Daoy (cell line): ENCODE results near the gene POTEI. TPM values are rescaled to one million over a fixed set of nuclear protein-coding genes. Genes with fewer than 3 reads are reported as not detected.
"Not testable (repeated sequence)": the region's sequence is repeated elsewhere in the genome, so short reads cannot be mapped to it uniquely, and the experiment has no call there.

Experiments
- DNase-seq: peaks from one replicate; pipeline ENCODE4 v3.0.0-alpha.2; 2015; ENCODE audit warnings: low read depth
- total RNA-seq: library from RNA; depleted of rRNA; stranded (reverse); fragments of >200 nt; shearing (Covaris generic); gene quantifications from 2 replicates; pipeline ENCODE4 v1.2.3, GENCODE V29; 2014; rRNA removed

Gene POTEI
- total RNA-seq = 0.06 and 0.40 TPM in 2 replicates

DNA sequence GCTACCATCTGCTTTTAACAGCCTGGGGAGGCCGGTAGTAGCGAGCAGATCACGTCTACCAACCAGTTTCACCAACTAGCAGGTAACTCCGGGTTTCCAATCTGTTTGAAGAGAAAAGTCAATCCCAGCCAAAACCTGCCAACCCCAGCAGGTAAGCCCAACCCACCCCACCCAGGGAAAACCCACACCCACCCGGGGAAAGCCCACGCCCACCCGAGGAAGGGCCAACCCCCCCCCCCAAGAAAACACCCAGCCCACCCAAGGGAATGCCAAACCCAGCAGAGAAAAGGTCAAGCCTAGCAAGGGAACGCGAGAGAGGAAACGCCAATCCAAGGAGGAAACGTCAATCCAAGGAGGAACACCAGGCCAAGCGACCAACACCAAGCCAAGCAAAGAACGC lies at the start of gene POTEI:
TSS of gene POTEI (minus strand) at position 101 of the 400 bp plus-strand sequence. CDS start at position 8, 93 bp downstream.
- not testable (repeated sequence) for DNase-seq

DNA sequence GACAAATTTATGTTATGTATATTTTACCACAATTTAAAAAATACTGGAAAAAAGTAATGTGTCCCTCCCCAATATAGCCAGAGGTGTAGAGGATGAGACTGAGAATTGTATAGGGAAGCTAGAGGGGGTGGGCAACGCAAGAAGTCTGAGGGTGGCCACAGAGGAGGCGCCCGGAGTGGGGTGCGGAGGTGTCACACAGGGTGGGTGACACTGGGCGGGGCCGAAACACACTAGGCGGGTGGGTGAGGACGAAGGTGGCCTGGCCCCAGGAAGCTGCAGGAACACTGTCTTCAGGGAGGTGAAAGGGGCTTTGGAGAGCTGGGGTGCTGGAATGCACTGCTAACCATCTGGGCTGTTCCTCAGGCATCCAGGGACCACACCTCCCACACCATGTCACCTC lies 47.3 kb upstream of the POTEI start:
- DNase-seq = not testable (repeated sequence)

DNA sequence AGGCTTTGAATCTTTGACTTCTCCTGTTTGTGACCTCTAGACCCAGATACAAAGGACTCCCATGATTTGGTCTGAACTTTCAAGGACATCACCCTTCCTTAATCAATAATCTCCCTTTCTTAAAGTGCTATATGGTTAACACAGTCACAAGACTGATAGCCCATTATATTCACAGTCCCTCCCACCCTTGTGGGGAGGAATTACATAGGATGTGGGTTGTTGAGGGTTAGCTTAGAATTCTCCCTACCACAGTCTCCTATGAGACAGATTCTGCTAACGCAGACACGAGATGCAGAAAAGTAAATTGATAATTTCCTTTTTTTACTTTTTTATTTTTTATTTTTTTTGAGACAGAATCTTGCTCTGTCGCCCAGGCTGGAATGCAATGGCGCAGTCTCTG lies 45.0 kb upstream of the POTEI start:
- not testable (repeated sequence) for DNase-seq

DNA sequence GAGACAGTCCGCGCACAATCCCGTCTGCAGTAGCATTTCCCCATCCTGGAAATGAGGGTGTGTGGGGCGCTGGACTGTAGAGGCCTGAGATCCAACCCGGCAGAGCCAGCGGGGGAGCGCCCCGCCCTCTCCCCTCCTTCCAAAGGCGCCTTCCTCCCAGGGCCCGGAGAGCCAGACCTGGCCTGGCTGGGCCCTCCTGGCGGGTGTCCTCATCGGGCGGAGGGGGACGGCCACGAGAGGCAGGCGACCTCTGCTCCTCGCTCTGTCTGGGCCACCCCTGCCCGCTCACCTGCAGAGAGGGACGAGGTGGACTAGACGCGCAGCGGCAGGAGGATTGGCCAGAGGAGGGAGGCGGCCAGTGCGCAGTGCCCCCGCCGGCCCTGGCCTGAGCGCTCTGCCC lies 40.3 kb upstream of the POTEI start:
- not testable (repeated sequence) for DNase-seq

DNA sequence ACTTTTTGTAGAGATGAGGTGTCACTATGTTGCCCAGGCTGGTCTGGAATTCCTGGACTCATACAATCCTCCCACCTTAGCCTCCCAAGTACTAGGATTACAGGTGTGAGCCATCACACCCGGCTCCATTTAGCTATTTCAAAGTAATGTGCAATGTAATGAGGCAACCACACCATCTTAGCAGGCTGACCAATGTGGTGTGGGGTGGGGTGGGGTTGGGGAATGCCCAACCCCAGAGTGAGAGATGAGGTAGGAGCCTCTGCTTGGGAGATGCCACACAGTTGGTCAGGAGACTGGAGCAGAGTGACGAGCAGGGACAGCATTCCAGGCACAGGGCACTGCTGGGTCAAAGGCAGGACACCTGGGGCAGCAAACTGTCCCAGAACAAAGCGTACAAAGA lies 39.3 kb upstream of the POTEI start:
- not testable (repeated sequence) for DNase-seq

DNA sequence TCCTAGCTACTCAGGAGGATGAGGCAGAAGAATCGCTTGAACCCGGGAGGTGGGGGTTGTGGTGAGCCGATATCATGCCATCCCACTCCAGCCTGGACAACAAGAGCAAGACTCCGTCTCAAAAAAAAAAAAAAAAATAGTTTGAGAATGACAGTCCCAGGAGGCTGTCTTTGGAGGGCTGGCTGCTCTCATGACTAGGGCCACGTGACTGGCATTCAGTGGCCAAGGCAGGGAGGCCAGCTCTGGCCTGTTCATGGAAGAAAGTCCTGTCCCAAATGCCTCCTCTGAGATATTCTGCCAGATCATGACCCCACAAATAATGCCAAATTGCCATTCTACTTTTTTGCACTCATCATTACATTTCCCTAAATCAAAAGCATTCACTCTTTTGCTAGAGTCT lies 35.9 kb upstream of the POTEI start:
- DNase-seq = not testable (repeated sequence)

DNA sequence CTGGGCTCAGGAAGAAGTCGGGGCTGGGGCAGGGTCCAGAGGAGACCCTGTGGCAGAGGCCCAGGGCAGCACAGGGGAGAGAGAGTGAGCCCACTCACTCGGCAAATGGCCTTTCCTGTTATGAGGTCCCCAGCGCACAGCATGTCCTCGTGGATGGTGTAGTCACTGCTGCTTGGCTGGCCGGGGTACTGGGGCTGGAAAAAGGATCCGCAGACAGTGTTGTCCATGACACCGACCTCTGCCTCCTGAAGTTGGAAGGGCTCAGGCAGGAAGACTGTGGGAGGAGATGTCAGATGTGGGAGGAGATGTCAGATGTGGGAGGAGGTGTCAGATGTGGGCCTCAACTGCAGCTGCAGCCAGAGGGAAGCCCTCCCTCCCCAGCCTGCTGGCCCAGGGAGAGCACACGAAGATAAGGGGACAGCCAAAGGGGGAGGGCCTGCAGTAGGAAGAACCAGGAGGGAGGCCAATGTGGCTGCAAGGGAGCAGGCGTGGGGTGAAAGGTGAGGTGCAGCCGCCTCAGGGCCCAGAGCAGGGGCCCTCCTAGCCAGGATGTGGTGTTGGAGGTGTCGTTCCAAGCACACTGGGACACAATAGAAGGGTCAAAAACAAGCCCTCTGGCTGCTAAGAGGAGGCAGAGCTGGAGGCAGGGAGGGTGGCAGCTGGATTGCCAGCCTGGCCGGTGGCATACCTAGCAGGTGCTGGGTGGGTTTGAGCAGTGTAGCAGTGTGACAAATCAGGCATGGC lies 34.8 kb upstream of the POTEI start:
- DNase-seq = not testable (repeated sequence)

DNA sequence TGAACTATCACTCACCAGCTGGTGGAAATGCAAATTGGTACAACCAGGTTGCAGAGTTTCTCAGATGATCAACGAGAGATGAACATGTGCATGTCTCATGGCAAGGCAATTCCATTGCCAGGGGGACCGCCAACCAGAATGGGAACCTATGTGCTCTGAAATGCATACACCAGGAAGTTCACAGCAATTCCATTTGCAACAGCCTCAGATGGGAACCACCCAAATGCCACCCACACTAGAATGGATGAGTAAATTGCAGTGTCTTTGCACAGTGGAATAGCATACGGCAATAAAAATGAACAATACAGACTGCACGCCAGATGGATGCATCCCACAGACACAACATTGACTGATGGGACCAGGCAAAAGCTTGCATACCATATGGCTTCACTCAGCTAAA lies 33.7 kb upstream of the POTEI start:
- DNase-seq = not testable (repeated sequence)

DNA sequence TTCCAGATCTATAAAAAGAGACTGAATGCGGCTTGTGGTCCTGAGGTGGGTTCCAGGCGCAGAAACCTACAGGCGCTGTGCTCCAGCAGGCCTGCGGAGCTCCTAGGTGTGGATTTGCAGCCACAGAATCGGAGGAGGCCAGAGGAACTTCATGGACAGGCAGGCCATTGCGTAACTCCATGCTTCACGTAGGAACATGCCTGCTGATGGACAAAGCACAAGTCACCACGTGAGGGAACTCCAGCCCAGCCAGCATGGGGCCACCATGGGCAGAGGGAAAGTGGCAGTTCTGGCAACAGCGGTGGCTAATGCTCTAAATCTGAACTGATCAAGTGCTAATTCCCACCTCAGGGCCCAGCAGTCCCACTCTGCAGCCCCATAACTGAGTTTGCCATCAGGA lies 29.1 kb upstream of the POTEI start:
- DNase-seq = not testable (repeated sequence)

DNA sequence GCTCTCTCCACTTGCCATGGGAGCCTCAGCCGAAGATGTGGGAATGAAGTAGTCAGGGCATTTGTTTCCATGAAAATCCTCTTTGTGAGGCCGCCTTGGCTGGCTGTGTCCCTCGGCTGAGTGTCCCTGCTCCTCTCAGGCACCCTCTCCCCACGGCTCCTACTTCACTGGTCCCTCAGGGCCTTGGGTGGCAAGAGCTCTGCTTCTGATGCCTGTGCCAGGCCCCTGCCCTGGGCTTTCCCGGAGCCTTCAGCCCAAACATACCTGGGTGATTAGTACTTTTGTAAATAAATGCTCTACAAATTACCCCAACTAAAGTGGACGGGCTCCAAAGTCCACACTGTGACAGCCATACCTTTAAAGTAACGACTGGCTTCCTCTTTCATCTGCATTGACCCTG lies 27.5 kb upstream of the POTEI start:
- DNase-seq = not testable (repeated sequence)

DNA sequence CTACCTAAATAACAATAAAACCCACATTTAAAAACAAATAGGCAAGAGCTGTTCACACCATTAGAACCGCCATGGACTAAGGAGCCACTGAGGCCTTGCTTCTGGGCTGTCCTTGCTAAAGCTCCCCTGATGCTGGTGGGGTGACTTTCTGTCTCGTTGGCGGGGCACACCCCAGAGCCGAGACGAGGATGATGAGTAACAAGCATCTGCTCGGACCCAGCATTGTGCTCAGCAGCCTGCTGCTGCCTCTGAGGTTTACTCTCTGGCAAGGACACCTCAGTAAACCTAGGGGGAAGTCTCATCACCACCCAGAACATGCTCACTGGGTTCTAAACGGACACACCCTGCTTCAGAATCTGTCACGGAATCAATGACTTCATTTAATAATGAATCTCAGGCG lies 22.5 kb upstream of the POTEI start:
- not testable (repeated sequence) for DNase-seq

DNA sequence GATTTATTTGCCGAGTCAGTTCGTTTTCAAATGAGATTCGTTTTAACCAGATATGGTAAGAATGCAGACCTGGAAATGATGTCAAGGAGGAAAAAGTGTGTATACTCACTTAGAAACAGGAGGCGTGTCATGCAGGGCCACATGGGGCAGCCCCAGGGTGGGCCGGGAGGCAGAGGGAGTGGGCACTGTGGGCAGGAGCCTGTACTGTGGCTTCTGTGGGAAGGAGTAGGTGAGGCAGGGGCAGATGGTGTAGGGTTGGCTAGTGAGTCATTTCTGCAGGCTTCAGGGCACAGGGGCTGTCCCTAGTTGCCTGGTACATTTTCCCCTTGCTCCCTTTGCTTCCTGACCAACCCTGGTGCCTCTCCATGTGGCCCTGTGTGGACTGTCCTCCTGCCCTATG lies 22.1 kb upstream of the POTEI start:
- not testable (repeated sequence) for DNase-seq

DNA sequence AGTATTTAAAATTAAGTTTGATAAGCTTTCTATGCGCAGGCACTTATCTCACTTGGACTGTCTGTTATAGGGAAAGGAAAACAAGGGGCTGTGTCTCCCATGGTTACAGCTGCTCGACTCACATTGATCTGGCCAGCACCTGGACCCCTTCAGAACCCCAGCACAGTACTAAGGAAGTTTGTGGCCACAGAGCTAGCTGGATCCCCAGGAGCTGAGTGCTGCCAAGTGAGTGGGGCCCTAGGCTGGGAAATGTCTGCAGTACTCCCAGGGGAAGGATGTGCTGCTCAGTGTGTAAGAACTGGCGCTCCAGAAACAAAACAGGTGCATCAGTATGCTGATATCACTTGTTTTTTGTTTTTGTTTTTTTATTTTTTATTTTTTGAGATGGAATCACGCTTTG lies 21.1 kb upstream of the POTEI start:
- not testable (repeated sequence) for DNase-seq

DNA sequence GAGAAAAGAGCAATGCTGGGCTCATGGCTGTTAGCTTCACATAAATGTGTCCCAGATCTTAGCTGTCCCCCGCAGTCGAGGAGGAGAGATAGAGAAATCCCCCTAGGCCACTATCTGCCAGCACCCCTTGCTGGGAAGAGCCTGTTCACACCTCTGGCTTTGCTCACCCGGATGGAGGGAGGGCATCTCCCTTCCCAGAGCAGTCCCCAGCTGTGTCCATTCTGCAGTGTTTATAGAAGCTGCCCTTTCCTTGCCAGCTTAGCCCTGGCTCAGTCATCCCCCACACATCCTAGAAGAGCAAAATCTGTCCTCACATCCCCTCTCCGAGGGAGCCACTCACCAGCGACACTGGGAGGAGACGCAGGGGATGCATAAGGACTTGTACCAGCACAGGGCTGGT lies 20.4 kb upstream of the POTEI start:
- not testable (repeated sequence) for DNase-seq

DNA sequence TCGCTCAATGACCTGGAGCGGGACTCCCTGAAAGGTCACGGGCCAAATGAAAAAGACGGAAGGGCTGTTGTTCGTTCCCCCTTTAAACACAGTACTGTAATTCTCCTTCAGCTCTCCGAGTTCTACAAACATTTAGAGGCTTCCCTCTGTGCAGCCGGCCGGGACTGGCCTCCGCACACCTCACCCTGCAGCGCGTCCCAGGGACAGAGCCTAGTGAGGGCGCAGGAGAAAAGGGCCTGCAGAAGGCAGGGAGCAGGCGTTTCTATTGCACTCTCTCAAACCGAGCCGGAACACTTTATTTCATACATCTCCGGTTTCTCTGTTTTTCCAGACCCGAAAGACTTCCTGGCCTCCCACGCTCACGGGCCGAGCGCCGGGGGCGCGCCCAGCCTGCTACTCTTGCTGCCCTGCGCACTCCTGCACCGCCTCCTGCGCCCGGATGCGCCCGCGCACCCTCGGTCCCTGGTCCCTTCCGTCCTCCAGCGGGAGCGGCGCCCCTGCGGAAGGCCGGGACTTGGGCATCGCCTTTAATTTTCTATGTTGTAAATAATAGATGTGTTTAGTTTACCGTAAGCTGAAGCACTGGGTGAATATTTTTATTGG lies 18.3 kb upstream of the POTEI start:
- DNase-seq = not testable (repeated sequence)

DNA sequence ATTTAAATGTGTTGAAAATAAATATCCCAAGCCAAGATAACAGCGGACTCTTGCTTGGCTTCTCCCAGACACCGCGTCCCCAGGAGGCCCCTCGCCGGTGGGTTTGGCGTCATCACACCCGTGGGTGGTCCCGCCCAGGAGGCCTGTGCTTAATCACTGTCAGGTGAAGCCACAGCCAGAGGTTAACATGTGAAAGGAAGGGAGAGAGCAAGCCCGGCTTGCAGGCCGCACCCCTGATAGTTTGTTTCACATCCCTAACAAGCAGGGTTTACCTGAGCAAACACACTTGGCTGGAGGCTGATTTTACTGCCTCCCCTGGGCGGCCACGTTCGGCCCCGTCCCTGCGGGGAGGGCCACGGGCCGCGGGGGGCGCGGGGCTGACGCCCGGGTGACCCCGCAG lies 13.3 kb upstream of the POTEI start:
- DNase-seq = not testable (repeated sequence)

DNA sequence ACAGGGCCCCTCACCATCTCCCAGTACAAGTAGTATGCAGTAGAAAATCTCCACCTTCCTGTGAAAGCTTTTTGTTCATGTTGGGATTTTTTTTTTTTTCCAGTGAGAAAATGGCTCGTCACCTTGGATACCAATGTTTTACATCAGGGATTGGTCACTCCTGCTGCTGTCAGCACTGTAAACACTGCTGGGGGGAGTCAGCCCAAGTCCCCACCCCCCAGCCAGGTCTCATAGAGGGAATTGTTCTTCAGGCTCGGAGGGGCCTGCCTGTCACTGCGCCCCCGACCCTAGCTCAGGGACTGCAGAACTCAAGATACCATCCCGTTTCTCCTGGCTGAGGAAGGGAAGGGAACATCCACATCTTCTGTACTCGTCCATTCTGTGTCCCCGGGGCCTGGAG lies 11.9 kb upstream of the POTEI start, which contains the start of gene CFC1B:
TSS of gene CFC1B (plus strand) at position 231 of the 400 bp plus-strand sequence. CDS start 263 bp downstream, outside the sequence.
- DNase-seq = not testable (repeated sequence)

DNA sequence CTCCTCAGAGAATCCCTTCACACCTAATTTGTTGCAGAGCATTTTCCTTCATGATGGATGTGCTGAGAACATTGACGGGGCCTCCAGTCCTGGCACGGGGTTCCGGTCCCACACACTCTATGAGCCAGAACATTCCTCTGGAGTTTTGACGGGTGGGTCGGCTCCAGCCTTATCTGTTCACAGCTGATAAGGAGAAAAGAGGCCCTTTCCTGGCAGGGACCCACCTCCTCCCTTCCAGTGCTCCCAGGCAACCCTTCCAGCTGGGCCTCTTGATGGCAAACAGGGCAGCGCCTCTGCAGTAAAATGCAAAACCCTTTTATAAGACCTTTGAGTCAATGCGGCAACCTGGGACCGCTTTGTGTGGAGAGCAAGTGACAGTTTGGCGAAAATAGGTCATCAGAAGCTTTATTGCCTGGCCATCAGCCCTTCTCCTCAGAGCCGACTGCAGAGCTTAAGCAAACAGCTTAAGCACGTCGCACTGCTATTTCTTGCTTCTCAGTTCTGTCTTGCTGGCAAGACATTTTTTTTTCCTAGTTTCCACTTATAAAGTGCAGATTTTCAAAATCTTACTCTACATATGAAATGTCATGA lies 9.5 kb upstream of the POTEI start:
- not testable (repeated sequence) for DNase-seq

DNA sequence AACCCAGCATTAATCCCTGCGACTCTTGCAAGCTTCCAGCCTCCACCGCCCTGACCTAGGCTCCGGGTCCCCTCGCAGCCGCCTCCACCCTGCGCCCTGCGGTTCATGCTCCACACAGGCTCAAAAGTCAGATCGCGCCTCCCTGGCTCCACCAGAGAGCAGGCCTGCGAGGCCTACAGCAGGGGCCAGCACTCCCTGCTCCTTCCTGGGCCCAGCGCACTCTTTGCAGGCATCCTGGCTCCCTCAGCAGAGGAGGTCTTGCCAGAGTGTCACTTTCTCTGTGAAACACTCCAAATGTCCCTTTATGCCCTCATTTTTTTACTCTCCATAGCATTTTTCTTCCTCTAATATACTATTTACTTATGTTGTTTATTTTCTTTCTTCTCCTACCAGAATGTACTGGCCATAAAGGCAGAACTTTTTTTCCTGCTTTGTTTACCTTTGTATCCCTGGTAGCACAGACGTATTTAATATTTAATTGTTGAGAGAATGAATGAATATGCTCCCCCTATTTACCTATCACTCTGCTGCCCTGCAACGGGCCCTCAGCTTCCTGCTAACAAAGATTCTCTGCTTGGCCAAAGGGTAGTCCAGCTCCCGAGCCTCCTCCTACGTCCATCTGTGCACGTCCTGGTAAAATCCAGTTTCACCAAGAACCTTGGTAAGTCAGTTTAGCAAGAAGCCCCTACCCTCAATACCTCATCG lies 2.8 kb upstream of the POTEI start:
- DNase-seq = not testable (repeated sequence)

DNA sequence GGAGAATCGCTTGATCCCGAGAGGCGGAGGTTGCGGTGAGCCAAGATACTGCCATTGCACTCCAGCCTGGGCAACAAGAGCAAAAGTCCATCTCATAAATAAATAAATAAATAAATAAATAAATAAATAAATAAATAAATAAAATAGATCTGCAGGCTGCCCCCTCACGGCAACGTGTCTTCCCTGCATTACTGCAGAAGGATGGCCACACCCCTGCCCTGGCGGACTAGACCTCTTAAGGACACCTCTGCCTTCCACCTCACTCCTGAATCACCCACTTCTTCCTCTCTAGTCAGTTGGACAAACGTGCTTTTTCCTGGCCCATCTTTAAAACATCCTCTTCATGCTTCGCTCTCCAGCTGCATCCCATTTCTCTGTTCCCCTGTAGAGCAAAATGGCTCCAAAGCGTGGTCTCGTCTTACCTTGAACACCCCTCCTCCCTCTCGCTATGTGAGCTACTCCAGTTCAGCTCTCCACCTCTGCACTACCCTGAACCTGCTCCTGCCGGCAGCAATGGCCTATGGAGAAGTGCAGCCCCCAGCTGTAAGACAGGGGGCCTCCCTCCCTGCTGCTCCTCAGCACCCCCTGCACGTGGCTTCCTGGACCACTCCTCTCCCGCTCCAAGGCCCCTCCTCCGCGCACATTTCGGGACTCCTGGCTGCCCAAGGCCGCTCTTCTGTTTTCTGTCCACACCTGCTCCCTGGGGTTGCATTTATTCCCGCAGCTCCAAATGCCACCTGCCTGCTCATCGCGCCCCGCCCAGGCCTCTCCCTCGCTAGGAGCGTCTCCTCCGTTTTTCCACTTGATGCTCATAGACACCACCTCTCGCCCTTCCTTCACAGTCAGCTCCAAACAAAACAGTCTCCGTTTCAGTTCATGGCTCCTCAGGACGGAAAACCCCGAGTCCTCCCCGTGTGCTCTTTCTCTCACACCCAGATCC lies 1.9 kb upstream of the POTEI start:
- not testable (repeated sequence) for DNase-seq

DNA sequence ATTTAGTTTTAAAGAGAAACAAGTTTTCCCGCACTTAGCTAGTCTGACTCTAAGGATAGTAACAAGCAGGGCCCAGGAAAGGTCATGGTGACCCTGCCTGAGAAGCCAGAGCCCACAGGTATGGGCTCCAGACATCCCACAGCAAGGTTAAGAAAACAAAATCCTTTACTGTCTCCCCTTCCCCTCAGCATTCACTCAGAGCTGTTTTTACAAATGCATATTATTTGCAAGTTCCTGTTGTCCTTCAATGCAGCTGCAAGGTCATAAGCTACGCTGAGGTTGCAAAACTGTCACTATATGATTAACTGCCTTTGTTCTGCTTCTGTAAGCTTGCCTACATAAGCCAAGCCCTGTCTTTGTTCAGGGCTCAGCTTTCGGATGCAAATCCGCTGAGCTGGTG lies 18.1 kb downstream of the POTEI start:
- not testable (repeated sequence) for DNase-seq
